Measurements from ENCODE around the gene NUP93.

DNA sequence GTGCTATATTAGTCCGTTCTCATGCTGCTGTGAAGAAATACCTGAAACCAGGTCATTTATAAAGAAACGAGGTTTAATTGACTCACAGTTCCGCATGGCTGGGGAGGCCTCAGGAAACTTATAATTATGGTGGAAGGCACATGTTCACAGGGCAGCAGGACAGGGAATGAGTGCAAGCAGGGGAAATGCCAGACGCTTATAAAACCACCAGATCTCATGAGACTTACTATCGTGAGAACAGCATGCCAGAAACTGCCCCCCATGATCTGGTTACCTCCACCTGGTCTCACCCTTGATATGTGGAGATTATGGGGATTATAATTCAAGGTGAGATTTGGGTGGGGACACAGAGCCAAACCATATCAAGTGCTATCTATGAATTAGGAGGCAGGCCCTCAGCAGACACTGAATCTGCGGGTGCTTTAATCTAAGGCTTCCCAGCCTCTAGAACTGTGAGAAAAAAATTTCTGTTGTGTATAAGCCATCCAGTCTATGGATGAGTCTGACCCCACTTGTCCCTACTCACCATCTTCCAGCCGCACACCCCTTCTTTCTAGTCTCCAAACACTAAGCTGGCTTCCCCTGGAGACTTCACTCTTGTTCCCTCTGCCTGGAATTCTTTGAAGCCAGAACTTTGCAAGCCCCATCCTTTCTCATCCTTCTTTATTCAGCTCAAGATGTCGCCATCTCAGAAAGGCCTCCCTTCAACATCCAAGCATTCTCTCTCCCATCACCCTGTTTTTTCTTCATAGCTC is 772 bp upstream of the NUP93 start:
- no peak for TF ChIP-seq FOXM1 (IDR thresholded peaks at IDR 0.05; ENCODE audit: low read depth)
- TF ChIP-seq POLR2AphosphoS5 (IDR thresholded peaks at IDR 0.05; ENCODE audit: low read depth, low read length), result no peak
- no peak for TF ChIP-seq FOXJ3 (CRISPR knock-in tag; IDR thresholded peaks at IDR 0.05)
- no peak for TF ChIP-seq TEAD4 (IDR thresholded peaks at IDR 0.05; ENCODE audit: borderline replicate concordance, insufficient read depth)
- TF ChIP-seq, protein P1, sequence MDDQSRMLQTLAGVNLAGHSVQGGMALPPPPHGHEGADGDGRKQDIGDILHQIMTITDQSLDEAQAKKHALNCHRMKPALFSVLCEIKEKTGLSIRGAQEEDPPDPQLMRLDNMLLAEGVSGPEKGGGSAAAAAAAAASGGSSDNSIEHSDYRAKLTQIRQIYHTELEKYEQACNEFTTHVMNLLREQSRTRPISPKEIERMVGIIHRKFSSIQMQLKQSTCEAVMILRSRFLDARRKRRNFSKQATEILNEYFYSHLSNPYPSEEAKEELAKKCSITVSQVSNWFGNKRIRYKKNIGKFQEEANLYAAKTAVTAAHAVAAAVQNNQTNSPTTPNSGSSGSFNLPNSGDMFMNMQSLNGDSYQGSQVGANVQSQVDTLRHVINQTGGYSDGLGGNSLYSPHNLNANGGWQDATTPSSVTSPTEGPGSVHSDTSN (IDR thresholded peaks at IDR 0.05), result no peak
- TF ChIP-seq MXI1 (IDR thresholded peaks at IDR 0.05; ENCODE audit: low read depth, low read length), result no peak
- no peak for TF ChIP-seq RCOR1 (IDR thresholded peaks at IDR 0.05; ENCODE audit: low read length)
- TF ChIP-seq, protein P2, sequence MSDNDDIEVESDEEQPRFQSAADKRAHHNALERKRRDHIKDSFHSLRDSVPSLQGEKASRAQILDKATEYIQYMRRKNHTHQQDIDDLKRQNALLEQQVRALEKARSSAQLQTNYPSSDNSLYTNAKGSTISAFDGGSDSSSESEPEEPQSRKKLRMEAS (IDR thresholded peaks at IDR 0.05; ENCODE audit: low read depth), result no peak
